Measurements from ENCODE around the gene SCRT2. TPM values are rescaled to one million over a fixed set of nuclear protein-coding genes. Genes with fewer than 3 reads are reported as not detected.

The SCRT2 gene
- total RNA-seq, 1 donor from 2014 or later = not detected

- no peak overlapping the region for H2AFZ ChIP-seq (replicated peaks)
- peaks cover 4% of the 10 kb centered on the region for H3K27me3 ChIP-seq
- peaks cover 22% of the 10 kb centered on the region for H3K27me3 Mint-ChIP-seq (ENCODE audit: insufficient read depth, low read depth)
- no peaks in the 10 kb centered on the region for H4K20me1 ChIP-seq (ENCODE audit: low read depth)
- H3F3A ChIP-seq (ENCODE audit: low read depth) = peaks cover 7% of the 10 kb centered on the region
- no peak overlapping the region for H3K4me3 Mint-ChIP-seq
- no peak overlapping the region for H3K27ac Mint-ChIP-seq
- no peak overlapping the region for H3K9ac ChIP-seq
- H3K36me3 ChIP-seq = no peaks in the 10 kb centered on the region
- H3K4me2 ChIP-seq = no peak overlapping the region
- peaks cover 12% of the 10 kb centered on the region for H3K4me1 ChIP-seq
- DNase-seq (ENCODE audit: low spot score) = no peak
- no peaks in the 10 kb centered on the region for H3K9me3 ChIP-seq (ENCODE audit: low read depth)
- H3K36me3 Mint-ChIP-seq = no peaks in the 10 kb centered on the region
- no peak overlapping the region for H3K27ac ChIP-seq
- peaks cover 3% of the 10 kb centered on the region for H3K9me3 Mint-ChIP-seq
- TF ChIP-seq, protein P1, sequence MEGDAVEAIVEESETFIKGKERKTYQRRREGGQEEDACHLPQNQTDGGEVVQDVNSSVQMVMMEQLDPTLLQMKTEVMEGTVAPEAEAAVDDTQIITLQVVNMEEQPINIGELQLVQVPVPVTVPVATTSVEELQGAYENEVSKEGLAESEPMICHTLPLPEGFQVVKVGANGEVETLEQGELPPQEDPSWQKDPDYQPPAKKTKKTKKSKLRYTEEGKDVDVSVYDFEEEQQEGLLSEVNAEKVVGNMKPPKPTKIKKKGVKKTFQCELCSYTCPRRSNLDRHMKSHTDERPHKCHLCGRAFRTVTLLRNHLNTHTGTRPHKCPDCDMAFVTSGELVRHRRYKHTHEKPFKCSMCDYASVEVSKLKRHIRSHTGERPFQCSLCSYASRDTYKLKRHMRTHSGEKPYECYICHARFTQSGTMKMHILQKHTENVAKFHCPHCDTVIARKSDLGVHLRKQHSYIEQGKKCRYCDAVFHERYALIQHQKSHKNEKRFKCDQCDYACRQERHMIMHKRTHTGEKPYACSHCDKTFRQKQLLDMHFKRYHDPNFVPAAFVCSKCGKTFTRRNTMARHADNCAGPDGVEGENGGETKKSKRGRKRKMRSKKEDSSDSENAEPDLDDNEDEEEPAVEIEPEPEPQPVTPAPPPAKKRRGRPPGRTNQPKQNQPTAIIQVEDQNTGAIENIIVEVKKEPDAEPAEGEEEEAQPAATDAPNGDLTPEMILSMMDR (IDR thresholded peaks at IDR 0.05) = no peak
- no peak for TF ChIP-seq EZH2phosphoT487 (IDR thresholded peaks at IDR 0.05)
- no peak for TF ChIP-seq EZH2 (IDR thresholded peaks at IDR 0.05)
- no peaks in the 10 kb centered on the region for H3K79me2 ChIP-seq (ENCODE audit: low read depth)
- H3K4me3 ChIP-seq = no peak overlapping the region
- H3K4me1 Mint-ChIP-seq = peaks cover 19% of the 10 kb centered on the region
Observed at GRCh38 chr20:703426-703825, 27.8 kb upstream of the SCRT2 start.

DNA sequence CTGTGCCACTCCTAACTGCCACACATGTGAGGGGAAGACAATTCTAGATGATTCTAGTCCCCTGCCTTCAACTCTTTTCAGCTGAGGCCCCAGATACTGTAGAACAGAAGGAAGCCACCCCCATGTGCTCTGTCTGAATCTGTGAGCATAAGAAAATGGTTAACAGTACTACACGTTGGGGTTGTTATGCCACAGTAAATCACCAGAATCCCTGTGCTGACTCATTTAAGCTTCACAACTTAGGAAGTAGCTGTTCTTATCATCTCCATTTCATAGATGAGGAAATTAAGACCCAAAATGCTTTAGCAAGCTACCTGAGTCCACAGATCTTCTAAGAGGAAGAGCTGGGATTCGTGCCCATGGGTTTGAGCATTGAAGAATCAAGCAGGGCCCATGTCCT lies 27.4 kb upstream of the SCRT2 start:
- no peak for DNase-seq (ENCODE audit: low spot score)
- peaks cover 22% of the 10 kb centered on the region for H3K27me3 Mint-ChIP-seq (ENCODE audit: insufficient read depth, low read depth)
- H3K27ac ChIP-seq = no peak overlapping the region
- TF ChIP-seq EZH2 (IDR thresholded peaks at IDR 0.05) = no peak
- TF ChIP-seq EZH2phosphoT487 (IDR thresholded peaks at IDR 0.05) = no peak
- TF ChIP-seq, protein P1 (IDR thresholded peaks at IDR 0.05) = no peak
- no peaks in the 10 kb centered on the region for H3K27me3 ChIP-seq
- H3K9ac ChIP-seq = no peak overlapping the region
- no peak overlapping the region for H3K4me2 ChIP-seq
- no peaks in the 10 kb centered on the region for H3K36me3 ChIP-seq
- H3K4me1 ChIP-seq = peaks cover 12% of the 10 kb centered on the region
- H3K4me3 ChIP-seq = no peak overlapping the region
- no peaks in the 10 kb centered on the region for H3K36me3 Mint-ChIP-seq
- no peak overlapping the region for H3K4me3 Mint-ChIP-seq
- H3K27ac Mint-ChIP-seq = no peak overlapping the region
- H4K20me1 ChIP-seq (ENCODE audit: low read depth) = no peaks in the 10 kb centered on the region
- peaks cover 7% of the 10 kb centered on the region for H3F3A ChIP-seq (ENCODE audit: low read depth)
- no peaks in the 10 kb centered on the region for H3K79me2 ChIP-seq (ENCODE audit: low read depth)
- H2AFZ ChIP-seq (replicated peaks) = no peak overlapping the region
- peaks cover 3% of the 10 kb centered on the region for H3K9me3 Mint-ChIP-seq
- H3K4me1 Mint-ChIP-seq = peaks cover 23% of the 10 kb centered on the region
- no peaks in the 10 kb centered on the region for H3K9me3 ChIP-seq (ENCODE audit: low read depth)

DNA sequence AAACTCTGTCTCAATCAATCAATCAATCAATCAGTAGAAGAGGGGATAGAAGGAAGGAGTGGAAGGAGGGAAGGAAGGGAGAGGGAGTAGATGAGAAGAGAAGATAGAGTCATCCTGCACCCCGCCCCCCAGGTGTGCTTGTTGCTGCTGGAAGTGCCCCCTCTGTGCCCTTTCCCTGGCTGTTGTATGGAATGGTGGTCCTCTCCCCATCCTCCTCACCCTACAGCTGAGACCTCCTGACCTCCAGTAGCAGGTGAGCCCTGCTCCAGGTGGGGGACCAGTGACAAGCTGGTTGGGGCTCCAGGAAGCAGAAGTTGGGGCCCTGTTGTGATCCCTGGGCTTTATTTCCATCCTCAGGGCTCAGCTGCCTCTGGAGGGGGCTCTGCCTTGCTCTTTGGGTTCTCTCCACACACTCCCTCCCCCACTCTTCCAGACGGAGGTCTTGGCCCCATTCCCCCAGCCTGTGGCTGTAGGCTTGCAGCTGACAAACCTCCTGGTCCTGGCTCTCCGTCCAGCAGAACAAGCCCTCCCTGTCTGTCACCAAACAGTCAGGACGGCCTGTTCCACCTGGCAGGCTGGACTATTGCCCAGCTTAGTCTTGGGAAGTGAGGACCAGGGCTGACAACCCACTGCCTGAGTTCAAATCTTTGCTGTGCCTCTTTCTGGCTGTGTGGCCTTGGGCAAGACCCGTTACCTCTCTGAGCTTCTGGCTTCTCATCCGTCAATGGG lies 26.0 kb upstream of the SCRT2 start:
- Mint-ChIP-seq H3K27me3 (ENCODE audit: insufficient read depth, low read depth) (peaks cover 20% of the 10 kb centered on the region), H3K4me1 (peaks cover 19% of the 10 kb centered on the region), H3K27ac (no peak overlapping the region), H3K36me3 (no peaks in the 10 kb centered on the region), H3K9me3 (no peaks in the 10 kb centered on the region), H3K4me3 (no peak overlapping the region)
- H3K36me3 ChIP-seq = no peaks in the 10 kb centered on the region
- H3K4me3 ChIP-seq = no peak overlapping the region
- peaks cover 12% of the 10 kb centered on the region for H3K4me1 ChIP-seq
- H3K9ac ChIP-seq = no peak overlapping the region
- no peaks in the 10 kb centered on the region for H3K79me2 ChIP-seq (ENCODE audit: low read depth)
- TF ChIP-seq, protein P1 (IDR thresholded peaks at IDR 0.05) = no peak
- no peak for TF ChIP-seq EZH2phosphoT487 (IDR thresholded peaks at IDR 0.05)
- TF ChIP-seq EZH2 (IDR thresholded peaks at IDR 0.05) = no peak
- no peaks in the 10 kb centered on the region for H3K27me3 ChIP-seq
- no peak overlapping the region for H3K27ac ChIP-seq
- no peak overlapping the region for H2AFZ ChIP-seq (replicated peaks)
- no peaks in the 10 kb centered on the region for H3K9me3 ChIP-seq (ENCODE audit: low read depth)
- H3K4me2 ChIP-seq = no peak overlapping the region
- DNase-seq (ENCODE audit: low spot score) = no peak
- H4K20me1 ChIP-seq (ENCODE audit: low read depth) = no peaks in the 10 kb centered on the region
- no peaks in the 10 kb centered on the region for H3F3A ChIP-seq (ENCODE audit: low read depth)

Measured in neural progenitor cell (in vitro differentiated cells).